GM18502 (cell line): ENCODE results near the gene GALNT1.

Source experiments
- ATAC-seq: cut with Tn5 transposase; IDR thresholded peaks from one replicate; pipeline ENCODE4 v1.9.1; 2021; ENCODE audit warnings: mild to moderate bottlenecking; ENCODE audit not compliant: unreplicated experiment, poor library complexity

The GALNT1 gene

GRCh38 chr18:35581898-35582641, 530 bp downstream of the GALNT1 start:
- ATAC-seq, result no peak

- ATAC-seq, result no peak
These were observed 1.5 kb downstream of the GALNT1 start for GRCh38 chr18:35582899-35583558.

- no peak for ATAC-seq
These were observed 3.2 kb downstream of the GALNT1 start for GRCh38 chr18:35584735-35585134.

GRCh38 chr18:35585608-35586007, 4.1 kb downstream of the GALNT1 start:
- no peak for ATAC-seq

GRCh38 chr18:35588122-35588521, 6.6 kb downstream of the GALNT1 start:
- no peak for ATAC-seq

- no peak for ATAC-seq
These were observed 7.5 kb downstream of the GALNT1 start for GRCh38 chr18:35588995-35589394.

GRCh38 chr18:35589546-35589945, 8.0 kb downstream of the GALNT1 start:
- ATAC-seq, result no peak

- no peak for ATAC-seq
These were observed 9.4 kb downstream of the GALNT1 start for GRCh38 chr18:35590935-35591334.

- peak; percentile 96 for ATAC-seq
These were observed 10.8 kb downstream of the GALNT1 start for GRCh38 chr18:35592298-35592697.

- ATAC-seq, result no peak
These were observed 12.3 kb downstream of the GALNT1 start for GRCh38 chr18:35593859-35594258.

GRCh38 chr18:35597758-35598157, 16.2 kb downstream of the GALNT1 start:
- no peak for ATAC-seq

- no peak for ATAC-seq
These were observed 20.8 kb downstream of the GALNT1 start for GRCh38 chr18:35602193-35602820.

- no peak for ATAC-seq
These were observed 21.5 kb downstream of the GALNT1 start for GRCh38 chr18:35603008-35603407.

- no peak for ATAC-seq
These were observed 22.0 kb downstream of the GALNT1 start for GRCh38 chr18:35603528-35603927.

GRCh38 chr18:35604369-35604768, 22.8 kb downstream of the GALNT1 start:
- no peak for ATAC-seq

- no peak for ATAC-seq
These were observed 24.3 kb downstream of the GALNT1 start for GRCh38 chr18:35605686-35606417.

- no peak for ATAC-seq
These were observed 27.7 kb downstream of the GALNT1 start for GRCh38 chr18:35609236-35609635.

- ATAC-seq, result no peak
These were observed 28.5 kb downstream of the GALNT1 start for GRCh38 chr18:35610089-35610488.

GRCh38 chr18:35610724-35611123, 29.2 kb downstream of the GALNT1 start:
- no peak for ATAC-seq

GRCh38 chr18:35611518-35611917, 30.0 kb downstream of the GALNT1 start:
- no peak for ATAC-seq

GRCh38 chr18:35616074-35616473, 34.5 kb downstream of the GALNT1 start:
- no peak for ATAC-seq
